ENCODE data around the gene PGBD5. TPM values are rescaled to one million over a fixed set of nuclear protein-coding genes. Genes with fewer than 3 reads are reported as not detected.

PGBD5 gene
- total RNA-seq, 1 experiment from 2014 or later: 34.7 TPM

- Histone ChIP-seq H3K36me3 (replicated peaks; ENCODE audit: control insufficient read depth, insufficient read depth, low read length) (no peaks in the 10 kb centered on the region), H3K27me3 (ENCODE audit: control insufficient read depth, insufficient read depth, low read length) (no peaks in the 10 kb centered on the region; the same call in 1 of the 2 replicates), H3K4me3 (ENCODE audit: insufficient read depth, low read depth, low read length) (no peak overlapping the region)
- no peak for DNase-seq
Measured at GRCh38 chr1:230285351-230285750, 140.8 kb downstream of the PGBD5 start.

- no peak for DNase-seq
- H3K4me3 ChIP-seq (ENCODE audit: insufficient read depth, low read depth, low read length): no peak overlapping the region
- H3K36me3 ChIP-seq (replicated peaks; ENCODE audit: control insufficient read depth, insufficient read depth, low read length): no peaks in the 10 kb centered on the region
- no peaks in the 10 kb centered on the region for H3K27me3 ChIP-seq (ENCODE audit: control insufficient read depth, insufficient read depth, low read length)
Measured at GRCh38 chr1:230284891-230285290, 141.2 kb downstream of the PGBD5 start.

- Histone ChIP-seq H3K27me3 (ENCODE audit: control insufficient read depth, insufficient read depth, low read length) (no peaks in the 10 kb centered on the region), H3K36me3 (replicated peaks; ENCODE audit: control insufficient read depth, insufficient read depth, low read length) (no peaks in the 10 kb centered on the region)
Measured at GRCh38 chr1:230283678-230284077, 142.5 kb downstream of the PGBD5 start.

GRCh38 chr1:230282157-230282556 lies 144.0 kb downstream of the PGBD5 start:
- Histone ChIP-seq H3K36me3 (replicated peaks; ENCODE audit: control insufficient read depth, insufficient read depth, low read length) (no peaks in the 10 kb centered on the region), H3K27me3 (ENCODE audit: control insufficient read depth, insufficient read depth, low read length) (no peaks in the 10 kb centered on the region), H3K4me3 (ENCODE audit: insufficient read depth, low read depth, low read length) (no peak overlapping the region)
- no peak for DNase-seq

More at GRCh38 chr1:230283678-230284077, 142.5 kb downstream of the PGBD5 start:
- DNase-seq: peak; percentile 29
- no peak overlapping the region for H3K4me3 ChIP-seq (ENCODE audit: insufficient read depth, low read depth, low read length)

GRCh38 chr1:230281556-230281955 lies 144.6 kb downstream of the PGBD5 start:
- DNase-seq: peak; percentile 44
- no peaks in the 10 kb centered on the region for H3K27me3 ChIP-seq (ENCODE audit: control insufficient read depth, insufficient read depth, low read length)
- H3K4me3 ChIP-seq (ENCODE audit: insufficient read depth, low read depth, low read length): no peak overlapping the region
- H3K36me3 ChIP-seq (replicated peaks; ENCODE audit: control insufficient read depth, insufficient read depth, low read length): no peaks in the 10 kb centered on the region

- DNase-seq: peak; percentile 42
Measured at GRCh38 chr1:230280906-230281413, 145.2 kb downstream of the PGBD5 start.

GRCh38 chr1:230280054-230280795 lies 145.9 kb downstream of the PGBD5 start:
- no peaks in the 10 kb centered on the region; the same call in 1 of the 2 replicates for H3K36me3 ChIP-seq (replicated peaks; ENCODE audit: control insufficient read depth, insufficient read depth, low read length)
- no peak overlapping the region for H3K4me3 ChIP-seq (ENCODE audit: insufficient read depth, low read depth, low read length)
- no peaks in the 10 kb centered on the region for H3K27me3 ChIP-seq (ENCODE audit: control insufficient read depth, insufficient read depth, low read length)
- DNase-seq: peak; percentile 61

More at GRCh38 chr1:230280906-230281413, 145.2 kb downstream of the PGBD5 start:
- Histone ChIP-seq H3K36me3 (replicated peaks; ENCODE audit: control insufficient read depth, insufficient read depth, low read length) (no peaks in the 10 kb centered on the region), H3K4me3 (ENCODE audit: insufficient read depth, low read depth, low read length) (no peak overlapping the region), H3K27me3 (ENCODE audit: control insufficient read depth, insufficient read depth, low read length) (no peaks in the 10 kb centered on the region)

- Histone ChIP-seq H3K4me3 (ENCODE audit: insufficient read depth, low read depth, low read length) (no peak overlapping the region), H3K36me3 (replicated peaks; ENCODE audit: control insufficient read depth, insufficient read depth, low read length) (peaks cover 1% of the 10 kb centered on the region; the same call in 1 of the 2 replicates), H3K27me3 (ENCODE audit: control insufficient read depth, insufficient read depth, low read length) (no peaks in the 10 kb centered on the region)
- DNase-seq: no peak
Measured at GRCh38 chr1:230279583-230279945, 146.6 kb downstream of the PGBD5 start.

- H3K36me3 ChIP-seq (replicated peaks; ENCODE audit: control insufficient read depth, insufficient read depth, low read length): peaks cover 1% of the 10 kb centered on the region
- H3K4me3 ChIP-seq (ENCODE audit: insufficient read depth, low read depth, low read length): no peak overlapping the region
- no peak for DNase-seq
- no peaks in the 10 kb centered on the region for H3K27me3 ChIP-seq (ENCODE audit: control insufficient read depth, insufficient read depth, low read length)
Measured at GRCh38 chr1:230278871-230279582, 147.1 kb downstream of the PGBD5 start.

GRCh38 chr1:230278376-230278775 lies 147.8 kb downstream of the PGBD5 start:
- no peaks in the 10 kb centered on the region for H3K27me3 ChIP-seq (ENCODE audit: control insufficient read depth, insufficient read depth, low read length)
- no peak overlapping the region for H3K4me3 ChIP-seq (ENCODE audit: insufficient read depth, low read depth, low read length)
- no peak for DNase-seq
- peaks cover 1% of the 10 kb centered on the region for H3K36me3 ChIP-seq (replicated peaks; ENCODE audit: control insufficient read depth, insufficient read depth, low read length)

- H3K4me3 ChIP-seq (ENCODE audit: insufficient read depth, low read depth, low read length): no peak overlapping the region
Measured at GRCh38 chr1:230277201-230278025, 148.7 kb downstream of the PGBD5 start.

GRCh38 chr1:230276401-230276800 lies 149.7 kb downstream of the PGBD5 start:
- Histone ChIP-seq H3K4me3 (ENCODE audit: insufficient read depth, low read depth, low read length) (no peak overlapping the region), H3K36me3 (replicated peaks; ENCODE audit: control insufficient read depth, insufficient read depth, low read length) (peaks cover 1% of the 10 kb centered on the region), H3K27me3 (ENCODE audit: control insufficient read depth, insufficient read depth, low read length) (no peaks in the 10 kb centered on the region)
- DNase-seq: no peak

More at GRCh38 chr1:230277201-230278025, 148.7 kb downstream of the PGBD5 start:
- Histone ChIP-seq H3K36me3 (replicated peaks; ENCODE audit: control insufficient read depth, insufficient read depth, low read length) (peaks cover 1% of the 10 kb centered on the region), H3K27me3 (ENCODE audit: control insufficient read depth, insufficient read depth, low read length) (no peaks in the 10 kb centered on the region)
- peak; percentile 94 for DNase-seq

- no peak for DNase-seq
- H3K36me3 ChIP-seq (replicated peaks; ENCODE audit: control insufficient read depth, insufficient read depth, low read length): peaks cover 4% of the 10 kb centered on the region
- H3K4me3 ChIP-seq (ENCODE audit: insufficient read depth, low read depth, low read length): no peak overlapping the region
- no peaks in the 10 kb centered on the region for H3K27me3 ChIP-seq (ENCODE audit: control insufficient read depth, insufficient read depth, low read length)
Measured at GRCh38 chr1:230274254-230274653, 151.9 kb downstream of the PGBD5 start.

- no peak for DNase-seq
- Histone ChIP-seq H3K27me3 (ENCODE audit: control insufficient read depth, insufficient read depth, low read length) (no peaks in the 10 kb centered on the region), H3K4me3 (ENCODE audit: insufficient read depth, low read depth, low read length) (no peak overlapping the region), H3K36me3 (replicated peaks; ENCODE audit: control insufficient read depth, insufficient read depth, low read length) (peaks cover 4% of the 10 kb centered on the region)
Measured at GRCh38 chr1:230273141-230273710, 152.9 kb downstream of the PGBD5 start.

Measured in H7 (cell line).